ENCODE data around the gene SH3BP1.

DNA sequence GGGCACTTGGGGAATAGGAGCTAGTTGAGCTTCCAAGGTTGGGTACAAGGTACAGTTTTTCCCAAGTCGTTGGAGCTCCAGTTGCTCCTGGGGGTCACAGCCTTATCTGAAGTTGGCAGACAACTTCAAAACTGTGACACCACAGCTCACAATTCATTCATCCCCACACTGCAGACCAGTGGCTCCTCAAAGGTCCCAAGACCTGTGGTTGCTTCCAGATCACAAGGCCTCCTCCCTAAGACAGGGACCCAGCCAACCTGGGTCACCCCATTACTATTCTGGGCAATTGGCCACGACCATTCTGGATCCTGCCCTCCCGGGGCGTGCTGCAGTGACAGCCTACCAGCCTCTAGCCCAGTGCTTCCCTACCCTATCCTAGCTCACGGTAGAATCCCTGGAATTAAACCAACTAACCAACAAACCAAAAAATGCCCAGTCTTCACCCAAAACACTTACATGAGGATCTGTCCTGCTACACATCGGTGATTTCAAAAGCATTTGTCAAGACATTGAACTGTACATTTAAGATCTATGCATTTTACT, 18.2 kb downstream of the SH3BP1 start:
- TF ChIP-seq, protein P1, sequence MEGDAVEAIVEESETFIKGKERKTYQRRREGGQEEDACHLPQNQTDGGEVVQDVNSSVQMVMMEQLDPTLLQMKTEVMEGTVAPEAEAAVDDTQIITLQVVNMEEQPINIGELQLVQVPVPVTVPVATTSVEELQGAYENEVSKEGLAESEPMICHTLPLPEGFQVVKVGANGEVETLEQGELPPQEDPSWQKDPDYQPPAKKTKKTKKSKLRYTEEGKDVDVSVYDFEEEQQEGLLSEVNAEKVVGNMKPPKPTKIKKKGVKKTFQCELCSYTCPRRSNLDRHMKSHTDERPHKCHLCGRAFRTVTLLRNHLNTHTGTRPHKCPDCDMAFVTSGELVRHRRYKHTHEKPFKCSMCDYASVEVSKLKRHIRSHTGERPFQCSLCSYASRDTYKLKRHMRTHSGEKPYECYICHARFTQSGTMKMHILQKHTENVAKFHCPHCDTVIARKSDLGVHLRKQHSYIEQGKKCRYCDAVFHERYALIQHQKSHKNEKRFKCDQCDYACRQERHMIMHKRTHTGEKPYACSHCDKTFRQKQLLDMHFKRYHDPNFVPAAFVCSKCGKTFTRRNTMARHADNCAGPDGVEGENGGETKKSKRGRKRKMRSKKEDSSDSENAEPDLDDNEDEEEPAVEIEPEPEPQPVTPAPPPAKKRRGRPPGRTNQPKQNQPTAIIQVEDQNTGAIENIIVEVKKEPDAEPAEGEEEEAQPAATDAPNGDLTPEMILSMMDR (IDR thresholded peaks at IDR 0.05; ENCODE audit: low read depth, low read length, poor library complexity, severe bottlenecking) = no peak
- TF ChIP-seq EZH2phosphoT487 (IDR thresholded peaks at IDR 0.05; ENCODE audit: borderline replicate concordance, low read length) = no peak
